GM23338 (cell line): ENCODE measurements around the gene DMKN. TPM values are rescaled to one million over a fixed set of nuclear protein-coding genes. Genes with fewer than 3 reads are reported as not detected.

Experiments used
- ATAC-seq: fragments of 200-7000 bp; cut with Tn5 transposase; 3 replicates; pipeline ENCODE4 v1.9.1; 2020
- DNase-seq: peaks from one replicate; pipeline ENCODE4 v3.0.0-alpha.2; 2015; ENCODE audit warnings: low spot score
- H2AFZ ChIP-seq: fragments of 200-600 bp; sonication (generic); 2 replicates; pipeline ENCODE4 v1.8.0; 2016; ENCODE audit warnings: antibody characterized with exemption, mild to moderate bottlenecking, moderate library complexity
- H3F3A ChIP-seq: fragments of 200-600 bp; sonication (generic); replicated peaks from 2 replicates; pipeline ENCODE4 v1.8.0; 2017; ENCODE audit warnings: antibody characterized with exemption, mixed run types, low read depth
- H3K27ac ChIP-seq: fragments of 200-600 bp; sonication (generic); 2 replicates; pipeline ENCODE4 v1.6.1; 2016; ENCODE audit warnings: low read depth
- H3K27me3 ChIP-seq: fragments of 200-600 bp; sonication (generic); 2 replicates; pipeline ENCODE4 v1.8.0; 2016; ENCODE audit warnings: mild to moderate bottlenecking, mixed run types, moderate library complexity; ENCODE audit not compliant: insufficient read depth
- H3K36me3 ChIP-seq: fragments of 200-600 bp; sonication (generic); 2 replicates; pipeline ENCODE4 v1.8.0; 2016; ENCODE audit warnings: mild to moderate bottlenecking; ENCODE audit not compliant: insufficient read depth
- H3K4me1 ChIP-seq: fragments of 200-600 bp; sonication (generic); 2 replicates; pipeline ENCODE4 v1.8.0; 2016; ENCODE audit warnings: mild to moderate bottlenecking, moderate library complexity; ENCODE audit not compliant: insufficient read depth
- H3K4me2 ChIP-seq: fragments of 200-600 bp; sonication (generic); 2 replicates; pipeline ENCODE4 v1.7.1; 2017; ENCODE audit warnings: mixed run types
- H3K4me3 ChIP-seq: fragments of 200-600 bp; sonication (generic); 2 replicates; pipeline ENCODE4 v1.6.1; 2016; ENCODE audit warnings: mixed run types
- H3K79me2 ChIP-seq: fragments of 200-600 bp; sonication (generic); replicated peaks from 2 replicates; pipeline ENCODE4 v1.8.0; 2017; ENCODE audit warnings: mild to moderate bottlenecking; ENCODE audit not compliant: insufficient read depth
- H3K9me2 ChIP-seq: fragments of 200-600 bp; sonication (generic); 2 replicates; pipeline ENCODE4 v1.8.0; 2017; ENCODE audit not compliant: insufficient read depth
- H4K20me1 ChIP-seq: fragments of 200-600 bp; sonication (generic); replicated peaks from 2 replicates; pipeline ENCODE4 v1.8.0; 2017; ENCODE audit warnings: mild to moderate bottlenecking; ENCODE audit not compliant: insufficient read depth
- H3K27ac Mint-ChIP-seq: 2 replicates; pipeline ENCODE4 v1.8.0; 2020; ENCODE audit warnings: inconsistent platforms, mild to moderate bottlenecking, moderate library complexity, mixed read lengths
- H3K27me3 Mint-ChIP-seq: 3 replicates; pipeline ENCODE4 v1.8.0; 2022; ENCODE audit warnings: low read depth, mild to moderate bottlenecking, moderate library complexity, mixed read lengths, inconsistent platforms; ENCODE audit not compliant: insufficient read depth, poor library complexity
- H3K36me3 Mint-ChIP-seq: 3 replicates; pipeline ENCODE4 v1.8.0; 2021; ENCODE audit warnings: low read depth, mild to moderate bottlenecking, inconsistent platforms, moderate library complexity, mixed read lengths
- H3K4me1 Mint-ChIP-seq: 3 replicates; pipeline ENCODE4 v1.8.0; 2020; ENCODE audit warnings: mild to moderate bottlenecking, inconsistent platforms, mixed read lengths
- H3K4me3 Mint-ChIP-seq: 3 replicates; pipeline ENCODE4 v1.8.0; 2021; ENCODE audit warnings: moderate library complexity, mild to moderate bottlenecking, inconsistent platforms, mixed read lengths
- H3K9me3 Mint-ChIP-seq: 3 replicates; pipeline ENCODE4 v1.8.0; 2020; ENCODE audit warnings: moderate library complexity, mild to moderate bottlenecking, inconsistent platforms, mixed read lengths
- CREB1 ChIP-seq: fragments of 250-450 bp; sonication (Bioruptor Pico); IDR thresholded peaks from 2 replicates; pipeline ENCODE4 v1.5.0; 2020; ENCODE audit warnings: low read depth, mild to moderate bottlenecking, moderate library complexity
- CTCF ChIP-seq, 2 experiments: fragments of 200-600 bp in 1 of 2; sonication (generic) in 1 of 2; conservative IDR thresholded peaks; 2 replicates each; pipeline versions ENCODE4 v1.5.1 to v1.6.1; 2016 to 2017; ENCODE audit warnings: antibody characterized with exemption in 2 of 2, low read depth in 2 of 2, mild to moderate bottlenecking in 2 of 2, moderate library complexity in 1 of 2
- EZH2 ChIP-seq: fragments of 200-600 bp; sonication (generic); IDR thresholded peaks from one replicate; pipeline ENCODE4 v1.8.0; 2017; ENCODE audit warnings: antibody characterized with exemption, mild to moderate bottlenecking, low read depth; ENCODE audit not compliant: unreplicated experiment
- JUNB ChIP-seq: IDR thresholded peaks from one replicate; pipeline ENCODE4 v1.6.1; 2016; ENCODE audit warnings: antibody characterized with exemption; ENCODE audit not compliant: unreplicated experiment
- NANOG ChIP-seq: IDR thresholded peaks from 2 replicates; pipeline ENCODE4 v1.6.1; 2016; ENCODE audit warnings: antibody characterized with exemption, borderline replicate concordance
- REST ChIP-seq: IDR thresholded peaks from one replicate; pipeline ENCODE4 v1.6.1; 2018; ENCODE audit warnings: antibody characterized with exemption; ENCODE audit not compliant: unreplicated experiment
- ZNF114 ChIP-seq: fragments of 250-450 bp; sonication (Bioruptor Pico); IDR thresholded peaks from 2 replicates; pipeline ENCODE4 v1.5.0; 2020; ENCODE audit warnings: mild to moderate bottlenecking, moderate library complexity
- ZNF331 ChIP-seq: fragments of 250-450 bp; sonication (Bioruptor Pico); IDR thresholded peaks from 2 replicates; pipeline ENCODE4 v1.5.0; 2020; ENCODE audit warnings: low read depth, mild to moderate bottlenecking, moderate library complexity
- polyA plus RNA-seq: library from polyadenylated mRNA; unstranded; fragments of >200 nt; fragmentation: Nextera tagmentation; extraction: Ambion mirVana; gene quantifications from 2 replicates; pipeline ENCODE4 v1.2.1, GENCODE V29; 2016
- total RNA-seq: library from RNA; depleted of rRNA; stranded (reverse); fragments of >200 nt; shearing (Covaris generic); gene quantifications from 2 replicates; pipeline ENCODE4 v1.2.3, GENCODE V29; 2014

The DMKN gene
- total and polyA plus RNA-seq, 2 experiments from 2014 or later, result 259 to 569 TPM

- no peak for TF ChIP-seq CTCF (conservative IDR thresholded peaks at IDR 0.05; ENCODE audit: low read depth in 2 of 2)
- TF ChIP-seq EZH2, result no peak
- no peak for TF ChIP-seq ZNF114 (CRISPR knock-in tag)
- TF ChIP-seq CREB1 (CRISPR knock-in tag), result no peak
- TF ChIP-seq REST, result no peak
Observed at GRCh38 chr19:35483089-35483488, 30.4 kb downstream of the DMKN start (continued).

- no peaks in the 10 kb centered on the region for H3K4me1 ChIP-seq
- ATAC-seq (peak; percentile 23; the same call in 1 of the 3 replicates), DNase-seq (no peak)
- H3K27me3 ChIP-seq, result no peaks in the 10 kb centered on the region
- Mint-ChIP-seq H3K4me3 (no peak overlapping the region), H3K27ac (no peak overlapping the region), H3K36me3 (no peaks in the 10 kb centered on the region), H3K9me3 (no peaks in the 10 kb centered on the region; the same call in 2 of the 3 replicates), H3K4me1 (no peaks in the 10 kb centered on the region), H3K27me3 (peaks cover 14% of the 10 kb centered on the region)
- no peak overlapping the region for H3K4me2 ChIP-seq
- H3K79me2 ChIP-seq, result no peaks in the 10 kb centered on the region
- no peaks in the 10 kb centered on the region for H3K36me3 ChIP-seq
- H3K9me2 ChIP-seq, result no peaks in the 10 kb centered on the region
- no peaks in the 10 kb centered on the region for H3F3A ChIP-seq
- TF ChIP-seq EZH2 (no peak), JUNB (no peak), CTCF (conservative IDR thresholded peaks at IDR 0.05; ENCODE audit: low read depth in 2 of 2) (peak; percentile 20 to 25; a peak in 1 of 4 replicates), ZNF114 (CRISPR knock-in tag) (no peak), REST (no peak), ZNF331 (no peak), NANOG (no peak)
- no peak overlapping the region; the same call in 1 of the 2 replicates for H3K27ac ChIP-seq
- H2AFZ ChIP-seq, result no peak overlapping the region
- no peaks in the 10 kb centered on the region for H4K20me1 ChIP-seq
- H3K4me3 ChIP-seq, result no peak overlapping the region
Observed at GRCh38 chr19:35478794-35479677, 34.4 kb downstream of the DMKN start.
